Mesenchymal stem cell (in vitro differentiated cells and primary cell): Measurements from ENCODE around the gene DRD1.

ENCODE experiments used
- DNase-seq: peaks from one replicate; pipeline ENCODE4 v3.0.0-alpha.2; 2013
- H2AFZ ChIP-seq: one replicate; pipeline ENCODE4 v1.6.1; 2013; ENCODE audit warnings: low read depth, mild to moderate bottlenecking, control low read depth, inconsistent platforms, low read length, moderate library complexity
- H2AK5ac ChIP-seq: 2 replicates; pipeline ENCODE4 v1.6.1; 2013; ENCODE audit warnings: low read length, moderate library complexity, mild to moderate bottlenecking, inconsistent platforms; ENCODE audit not compliant: severe bottlenecking
- H2BK120ac ChIP-seq: one replicate; pipeline ENCODE4 v1.6.1; 2013; ENCODE audit warnings: low read depth, mild to moderate bottlenecking, inconsistent platforms, low read length, moderate library complexity
- H2BK12ac ChIP-seq, 2 experiments: one replicate each; pipeline ENCODE4 v1.6.1; 2013; ENCODE audit warnings: inconsistent platforms in 2 of 2, low read length in 2 of 2, mild to moderate bottlenecking in 2 of 2, moderate library complexity in 2 of 2, control low read depth in 1 of 2
- H2BK15ac ChIP-seq: one replicate; pipeline ENCODE4 v1.6.1; 2013; ENCODE audit warnings: mild to moderate bottlenecking, low read depth, inconsistent platforms; ENCODE audit not compliant: poor library complexity, severe bottlenecking
- H2BK5ac ChIP-seq: 2 replicates; pipeline ENCODE4 v1.6.1; 2013; ENCODE audit warnings: low read depth, mild to moderate bottlenecking, low read length, control low read depth, inconsistent platforms; ENCODE audit not compliant: poor library complexity, severe bottlenecking
- H3K14ac ChIP-seq, 2 experiments: one replicate each; pipeline ENCODE4 v1.6.1; 2013; ENCODE audit warnings: inconsistent platforms in 2 of 2, low read length in 2 of 2, control low read depth in 1 of 2, mild to moderate bottlenecking in 1 of 2, moderate library complexity in 1 of 2
- H3K18ac ChIP-seq, 2 experiments: one replicate each; pipeline ENCODE4 v1.6.1; 2013; ENCODE audit warnings: inconsistent platforms in 2 of 2, low read length in 2 of 2, control low read depth in 1 of 2, low read depth in 1 of 2, mild to moderate bottlenecking in 1 of 2
- H3K23ac ChIP-seq, 2 experiments: one replicate each; pipeline ENCODE4 v1.6.1; 2013; ENCODE audit warnings: inconsistent platforms in 2 of 2, low read length in 2 of 2, mild to moderate bottlenecking in 2 of 2, moderate library complexity in 2 of 2, control low read depth in 1 of 2
- H3K27ac ChIP-seq: 2 replicates; pipeline ENCODE4 v1.5.1; 2013; ENCODE audit warnings: mild to moderate bottlenecking, moderate library complexity, low read length, control low read depth, inconsistent platforms; ENCODE audit not compliant: poor library complexity, severe bottlenecking
- H3K27me3 ChIP-seq, 2 experiments: 2 replicates each; pipeline versions ENCODE4 v1.6.1 to v1.7.0; 2013; ENCODE audit warnings: low read length in 2 of 2, mild to moderate bottlenecking in 2 of 2, moderate library complexity in 2 of 2, control low read depth in 1 of 2, inconsistent platforms in 1 of 2; ENCODE audit not compliant: control insufficient read depth in 1 of 2, insufficient read depth in 1 of 2
- H3K36me3 ChIP-seq, 2 experiments: 2 replicates each; pipeline versions ENCODE4 v1.6.1 to v1.7.0; 2013; ENCODE audit warnings: low read length in 2 of 2, control low read depth in 1 of 2, inconsistent platforms in 1 of 2, low read depth in 1 of 2, mild to moderate bottlenecking in 1 of 2; ENCODE audit not compliant: insufficient read depth in 2 of 2, control insufficient read depth in 1 of 2
- H3K4ac ChIP-seq, 2 experiments: one replicate each; pipeline ENCODE4 v1.6.1; 2013; ENCODE audit warnings: inconsistent platforms in 2 of 2, low read length in 2 of 2, mild to moderate bottlenecking in 2 of 2, moderate library complexity in 2 of 2, control low read depth in 1 of 2, low read depth in 1 of 2
- H3K4me1 ChIP-seq: 2 replicates; pipeline ENCODE4 v1.6.1; 2013; ENCODE audit warnings: low read depth, low read length, control low read depth; ENCODE audit not compliant: control insufficient read depth, insufficient read depth
- H3K4me2 ChIP-seq: 2 replicates; pipeline ENCODE4 v1.6.1; 2013; ENCODE audit warnings: low read length, mild to moderate bottlenecking, inconsistent platforms; ENCODE audit not compliant: poor library complexity, severe bottlenecking
- H3K4me3 ChIP-seq, 2 experiments: 2 replicates each; pipeline versions ENCODE4 v1.5.1 to v1.7.0; 2013; ENCODE audit warnings: low read length in 2 of 2, mild to moderate bottlenecking in 2 of 2, control low read depth in 1 of 2, low read depth in 1 of 2; ENCODE audit not compliant: insufficient read depth in 1 of 2
- H3K79me1 ChIP-seq: replicated peaks from 2 replicates; pipeline ENCODE4 v1.6.1; 2013; ENCODE audit warnings: mild to moderate bottlenecking, control low read depth, low read length, inconsistent platforms; ENCODE audit not compliant: poor library complexity, severe bottlenecking
- H3K9ac ChIP-seq: 2 replicates; pipeline ENCODE4 v1.7.0; 2013; ENCODE audit warnings: mild to moderate bottlenecking, low read length, moderate library complexity
- H3K9me3 ChIP-seq: 2 replicates; pipeline ENCODE4 v1.7.0; 2013; ENCODE audit warnings: mild to moderate bottlenecking, low read length; ENCODE audit not compliant: control insufficient read depth
- H4K8ac ChIP-seq: one replicate; pipeline ENCODE4 v1.6.1; 2013; ENCODE audit warnings: inconsistent platforms, mild to moderate bottlenecking, low read length, moderate library complexity
- H4K91ac ChIP-seq: one replicate; pipeline ENCODE4 v1.6.1; 2013; ENCODE audit warnings: mild to moderate bottlenecking, low read length, inconsistent platforms
- WGBS: methylation state at CpG from one replicate; pipeline ENCODE4 v1.1.7; 2013; ENCODE audit warnings: mixed read lengths; 5-methylcytosine and 5-hydroxymethylcytosine counted together

DRD1 gene

DNA sequence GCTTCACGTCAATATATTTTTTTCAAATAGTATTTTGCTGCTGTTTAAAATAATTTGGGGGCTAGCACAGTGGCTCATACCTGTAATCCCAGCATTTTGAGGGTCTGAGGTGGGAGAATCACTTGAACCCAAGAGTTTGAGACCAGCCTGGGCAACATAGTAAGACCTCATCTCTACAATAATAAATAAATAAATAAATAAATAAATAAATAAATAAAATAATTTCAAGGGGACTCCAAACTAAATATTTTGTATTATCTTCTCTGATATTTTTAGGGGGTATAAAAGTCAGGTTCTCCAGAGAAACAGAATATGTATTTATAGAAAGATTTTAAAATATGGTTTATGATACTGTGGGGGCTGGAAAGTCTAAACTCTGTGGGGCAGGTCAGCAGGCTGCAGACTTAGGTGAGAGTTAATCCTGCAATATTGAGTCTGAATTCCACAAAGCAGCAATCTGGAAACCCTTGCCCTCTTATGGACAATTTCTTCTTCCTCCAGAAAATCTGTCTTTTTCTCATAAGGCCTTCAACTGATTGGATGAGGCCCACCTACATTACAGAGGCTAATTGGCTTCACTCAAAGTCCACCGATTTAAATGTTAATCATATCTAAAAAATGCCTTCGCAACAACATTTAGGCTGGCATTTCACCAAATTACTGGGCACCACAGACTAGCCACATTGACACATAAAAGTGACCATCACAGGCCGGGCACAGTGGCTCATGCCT is 53.5 kb downstream of the DRD1 start:
- H3K9me3 ChIP-seq: no peaks in the 10 kb centered on the region
- no peak overlapping the region for H2BK120ac ChIP-seq
- H2AFZ ChIP-seq: no peak overlapping the region
- WGBS: 86% methylated on average over 4 of the region's 4 CpGs
- H3K27ac ChIP-seq: no peak overlapping the region
- H3K79me1 ChIP-seq: no peaks in the 10 kb centered on the region
- H4K91ac ChIP-seq: no peak overlapping the region
- H3K14ac ChIP-seq: no peak overlapping the region
- H3K36me3 ChIP-seq: no peaks in the 10 kb centered on the region
- DNase-seq: no peak
- H4K8ac ChIP-seq: no peak overlapping the region
- no peak overlapping the region for H2BK15ac ChIP-seq
- H3K4me3 ChIP-seq: no peak overlapping the region
- peaks cover 0 to 29% of the 10 kb centered on the region in 2 experiments for H3K27me3 ChIP-seq
- no peak overlapping the region for H3K18ac ChIP-seq
- no peak overlapping the region for H3K23ac ChIP-seq
- H2BK12ac ChIP-seq: no peak overlapping the region
- no peak overlapping the region for H2AK5ac ChIP-seq
- no peaks in the 10 kb centered on the region for H3K4me1 ChIP-seq
- no peak overlapping the region for H3K4ac ChIP-seq
- no peak overlapping the region for H3K9ac ChIP-seq
- H2BK5ac ChIP-seq: no peak overlapping the region
- no peak overlapping the region for H3K4me2 ChIP-seq
